ENCODE data around the gene C13orf46.

DNA sequence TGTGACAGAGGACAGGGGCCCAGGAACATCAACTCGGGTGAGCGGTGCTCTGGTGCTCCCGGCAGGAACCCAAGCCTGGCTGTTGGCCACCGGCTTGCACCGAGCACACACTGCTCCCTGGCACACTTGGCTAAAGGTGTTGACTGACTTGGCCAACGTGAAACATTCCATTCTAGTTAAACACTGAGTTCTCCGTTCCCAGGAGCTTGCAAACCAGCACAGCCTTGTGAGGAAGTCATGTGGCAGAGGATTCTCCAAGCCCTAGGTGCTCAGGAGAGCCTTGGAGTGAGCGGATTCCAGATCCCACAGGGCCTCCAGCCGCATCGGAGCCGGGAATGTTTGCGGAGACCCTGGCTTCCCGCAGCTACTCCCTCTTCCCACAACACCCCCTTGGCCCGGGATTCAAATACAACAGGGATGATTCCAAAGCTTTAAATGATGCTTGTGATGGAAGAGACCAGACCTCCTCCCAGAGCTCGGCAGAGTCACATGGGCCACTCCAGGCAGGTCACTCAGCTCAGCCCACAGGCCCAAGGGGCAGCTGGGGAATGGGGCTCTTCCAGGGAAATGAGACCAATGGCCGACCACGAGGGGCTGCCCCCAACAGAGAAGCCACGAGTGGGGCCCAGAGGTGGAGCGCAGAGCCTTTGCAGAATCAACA, 2.9 kb downstream of the C13orf46 start:
- TF ChIP-seq MAX (IDR thresholded peaks at IDR 0.05) (no peak), CTCF (IDR thresholded peaks at IDR 0.05) (no peak), POLR2A (IDR thresholded peaks at IDR 0.05; ENCODE audit: low read length) (no peak), MAFK (IDR thresholded peaks at IDR 0.05; ENCODE audit: partially characterized antibody) (no peak), SMC3 (IDR thresholded peaks at IDR 0.05) (no peak), POLR2AphosphoS2 (conservative IDR thresholded peaks at IDR 0.05; ENCODE audit: low read length) (no peak)
